ENCODE data around the gene DNM2.
"Not testable (repeated sequence)": the region's sequence is repeated elsewhere in the genome, so short reads cannot be mapped to it uniquely, and the experiment has no call there.

Gene DNM2

GRCh38 chr19:10874024-10874423, 156.1 kb downstream of the DNM2 start:
- Histone ChIP-seq H3K27me3 (replicated peaks in 2 of 5; ENCODE audit: control insufficient read depth in 4 of 5, insufficient read depth in 5 of 5, low read length in 4 of 5) (no peaks in the 10 kb centered on the region), H3K36me3 (ENCODE audit: control insufficient read depth in 4 of 4, insufficient read depth in 4 of 4, low read length in 3 of 4) (peaks cover 0 to 6% (median 0%) of the 10 kb centered on the region in 4 experiments), H3K9me3 (ENCODE audit: control extremely low read depth in 1 of 5, control insufficient read depth in 4 of 5, insufficient read depth in 2 of 5, low read depth in 1 of 5, low read length in 4 of 5) (no peaks in the 10 kb centered on the region), H3K27ac (ENCODE audit: insufficient read depth in 1 of 2, low read depth in 1 of 2, low read length in 2 of 2, poor library complexity in 1 of 2, severe bottlenecking in 2 of 2) (no peak overlapping the region), H3K4me1 (ENCODE audit: control extremely low read depth in 1 of 4, control insufficient read depth in 4 of 4, insufficient read depth in 4 of 4, low read length in 3 of 4) (peaks cover 0 to 24% (median 16%) of the 10 kb centered on the region in 4 experiments), H3K4me3 (ENCODE audit: control insufficient read depth in 1 of 7, extremely low read depth in 1 of 7, insufficient read depth in 4 of 7, low read depth in 2 of 7, low read length in 6 of 7) (no peak overlapping the region)
- CTCF ChIA-PET: interaction anchor here (1.5 kb wide), 1 partner anchor 12 kb away, joined by 5 read pairs; no protein-coding TSS in a partner anchor
- WGBS (ENCODE audit: insufficient coverage): no CpG with 5 or more reads among the region's 1 CpG
- POLR2A ChIA-PET: interaction anchor here (0.6 kb wide), 1 partner anchor 70 kb away, joined by 4 read pairs; no protein-coding TSS in a partner anchor
- DNase-seq: no peak

DNA sequence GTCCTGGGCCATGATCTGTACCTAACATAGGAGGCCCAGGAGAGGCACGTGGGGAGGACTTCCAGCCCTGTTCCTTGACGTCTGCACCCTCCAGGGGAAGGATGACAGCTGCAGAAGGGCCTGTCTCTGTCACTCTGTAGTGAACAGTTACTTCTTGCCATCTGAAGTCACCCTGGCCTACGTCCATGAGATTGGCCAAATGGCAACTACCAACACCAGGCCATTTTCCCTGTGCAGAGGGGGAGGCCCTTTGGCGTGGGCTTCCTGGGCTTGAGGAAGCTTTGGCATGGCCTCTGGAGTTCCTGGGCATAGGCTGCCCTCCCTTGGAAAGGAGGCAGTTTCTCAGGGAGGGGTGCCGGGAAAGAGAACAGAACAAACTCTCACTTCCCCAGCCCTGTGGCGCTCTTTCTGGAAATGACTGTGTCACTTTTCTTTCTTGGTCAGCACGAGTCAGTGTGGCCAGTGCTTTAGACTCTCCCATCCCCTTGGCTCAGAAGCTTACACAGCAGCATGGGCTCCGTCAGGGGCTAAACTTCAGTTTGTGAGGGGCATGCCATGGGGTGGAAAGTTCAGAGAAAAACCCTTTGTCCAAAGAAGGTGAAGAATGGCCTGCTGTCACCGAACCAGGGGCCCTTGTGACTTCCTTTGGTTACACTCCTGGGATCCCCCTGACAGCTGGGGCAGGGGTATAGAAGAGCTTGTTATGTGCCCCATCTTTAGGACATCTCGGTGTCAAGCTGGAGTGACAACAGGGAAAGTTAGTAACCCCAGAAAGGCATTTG, 158.8 kb downstream of the DNM2 start:
- peaks cover 0 to 23% (median 13%) of the 10 kb centered on the region in 4 experiments for H3K4me1 ChIP-seq (ENCODE audit: control extremely low read depth in 1 of 4, control insufficient read depth in 4 of 4, insufficient read depth in 4 of 4, low read length in 3 of 4)
- no peak overlapping the region for H3K27ac ChIP-seq (ENCODE audit: insufficient read depth in 1 of 2, low read depth in 1 of 2, low read length in 2 of 2, poor library complexity in 1 of 2, severe bottlenecking in 2 of 2)
- H3K9me3 ChIP-seq (ENCODE audit: control extremely low read depth in 1 of 5, control insufficient read depth in 4 of 5, insufficient read depth in 2 of 5, low read depth in 1 of 5, low read length in 4 of 5): no peaks in the 10 kb centered on the region
- H3K27me3 ChIP-seq (replicated peaks in 2 of 5; ENCODE audit: control insufficient read depth in 4 of 5, insufficient read depth in 5 of 5, low read length in 4 of 5): no peaks in the 10 kb centered on the region
- no peak for DNase-seq
- POLR2A ChIA-PET: no interaction called here
- H3K36me3 ChIP-seq (ENCODE audit: control insufficient read depth in 4 of 4, insufficient read depth in 4 of 4, low read length in 3 of 4): peaks cover 0 to 9% (median 2%) of the 10 kb centered on the region in 4 experiments
- no peak overlapping the region for H3K4me3 ChIP-seq (ENCODE audit: control insufficient read depth in 1 of 7, extremely low read depth in 1 of 7, insufficient read depth in 4 of 7, low read depth in 2 of 7, low read length in 6 of 7)
- CTCF ChIA-PET: interaction anchor here (0.8 to 1.5 kb wide), 3 partner anchors 9 to 165 kb away, joined by 3 read pairs; no protein-coding TSS in a partner anchor
- WGBS (ENCODE audit: insufficient coverage): 77% methylated on average over 9 of the region's 10 CpGs

DNA sequence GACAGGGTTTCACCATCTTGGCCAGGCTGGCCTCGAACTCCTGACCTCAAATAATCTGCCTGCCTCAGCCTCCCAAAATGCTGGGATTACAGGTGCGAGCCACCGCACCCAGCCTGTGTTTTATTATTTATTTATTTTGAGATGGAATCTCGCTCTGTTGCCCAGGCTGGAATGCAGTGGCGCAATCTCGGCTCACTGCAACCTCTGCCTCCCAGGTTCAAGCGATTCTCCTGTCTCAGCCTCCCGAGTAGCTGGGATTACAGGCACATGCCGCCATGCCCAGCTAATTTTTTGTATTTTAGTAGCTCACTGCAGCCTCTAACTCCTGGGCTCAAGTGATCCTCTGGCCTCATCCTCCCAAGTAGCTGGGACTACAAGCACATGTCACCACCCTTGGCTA, 159.7 kb downstream of the DNM2 start:
- 100% methylated on average over 6 of the region's 9 CpGs for WGBS (ENCODE audit: insufficient coverage)
- POLR2A ChIA-PET; H3K27me3 ChIP-seq (replicated peaks in 2 of 5; ENCODE audit: control insufficient read depth in 4 of 5, insufficient read depth in 5 of 5, low read length in 4 of 5); H3K9me3 ChIP-seq (ENCODE audit: control extremely low read depth in 1 of 5, control insufficient read depth in 4 of 5, insufficient read depth in 2 of 5, low read depth in 1 of 5, low read length in 4 of 5); DNase-seq; H3K4me3 ChIP-seq (ENCODE audit: control insufficient read depth in 1 of 7, extremely low read depth in 1 of 7, insufficient read depth in 4 of 7, low read depth in 2 of 7, low read length in 6 of 7): not testable (repeated sequence)
- H3K27ac ChIP-seq (ENCODE audit: insufficient read depth in 1 of 2, low read depth in 1 of 2, low read length in 2 of 2, poor library complexity in 1 of 2, severe bottlenecking in 2 of 2): peak overlapping the region in 1 of 2 experiments; percentile 43
- H3K36me3 ChIP-seq (ENCODE audit: control insufficient read depth in 4 of 4, insufficient read depth in 4 of 4, low read length in 3 of 4): peaks cover 0 to 12% (median 3%) of the 10 kb centered on the region in 4 experiments
- CTCF ChIA-PET: interaction anchor here (0.7 to 1.5 kb wide), 4 partner anchors 8 to 41 kb away, joined by 3 to 4 read pairs (median 3); no protein-coding TSS in a partner anchor
- peaks cover 0 to 17% (median 10%) of the 10 kb centered on the region in 4 experiments for H3K4me1 ChIP-seq (ENCODE audit: control extremely low read depth in 1 of 4, control insufficient read depth in 4 of 4, insufficient read depth in 4 of 4, low read length in 3 of 4)

- ChIA-PET CTCF (interaction anchor here (0.7 to 1.5 kb wide), 4 partner anchors 8 to 40 kb away, joined by 3 to 4 read pairs (median 3); no protein-coding TSS in a partner anchor), POLR2A (no interaction called here)
- H3K36me3 ChIP-seq (ENCODE audit: control insufficient read depth in 4 of 4, insufficient read depth in 4 of 4, low read length in 3 of 4): peaks cover 2 to 12% (median 3%) of the 10 kb centered on the region in 4 experiments
- no peak overlapping the region for H3K4me3 ChIP-seq (ENCODE audit: control insufficient read depth in 1 of 7, extremely low read depth in 1 of 7, insufficient read depth in 4 of 7, low read depth in 2 of 7, low read length in 6 of 7)
- WGBS (ENCODE audit: insufficient coverage): 93% methylated on average over 3 of the region's 3 CpGs
- peak in 2 of 3 donors; percentile 15 to 24 for DNase-seq
- no peaks in the 10 kb centered on the region for H3K27me3 ChIP-seq (replicated peaks in 2 of 5; ENCODE audit: control insufficient read depth in 4 of 5, insufficient read depth in 5 of 5, low read length in 4 of 5)
- peaks cover 0 to 12% (median 5%) of the 10 kb centered on the region in 4 experiments for H3K4me1 ChIP-seq (ENCODE audit: control extremely low read depth in 1 of 4, control insufficient read depth in 4 of 4, insufficient read depth in 4 of 4, low read length in 3 of 4)
- no peaks in the 10 kb centered on the region for H3K9me3 ChIP-seq (ENCODE audit: control extremely low read depth in 1 of 5, control insufficient read depth in 4 of 5, insufficient read depth in 2 of 5, low read depth in 1 of 5, low read length in 4 of 5)
- peak overlapping the region in 1 of 2 experiments; percentile 43 for H3K27ac ChIP-seq (ENCODE audit: insufficient read depth in 1 of 2, low read depth in 1 of 2, low read length in 2 of 2, poor library complexity in 1 of 2, severe bottlenecking in 2 of 2)
These were observed 160.4 kb downstream of the DNM2 start for GRCh38 chr19:10878253-10878652.
